CD4-positive, alpha-beta T cell (primary cell): Measurements from ENCODE around the gene ADNP2. TPM values are rescaled to one million over a fixed set of nuclear protein-coding genes. Genes with fewer than 3 reads are reported as not detected.

Source experiments
- ATAC-seq: fragments of 200-7000 bp; cut with Tn5 transposase; one replicate; pipeline ENCODE4 v1.10.0; 2022; ENCODE audit warnings: mild to moderate bottlenecking; ENCODE audit not compliant: poor library complexity
- CTCF ChIA-PET: fragments of 350-600 bp; sonication (Branson Sonifier 250); formaldehyde crosslinking; loops from one replicate; lab custom pipeline; 2021; ENCODE audit warnings: antibody characterized with exemption, inconsistent platforms; lab: Charles Lee
- POLR2A ChIA-PET: fragments of 350-600 bp; sonication (Branson Sonifier 250); formaldehyde crosslinking; loops from one replicate; lab custom pipeline; 2021; ENCODE audit warnings: antibody characterized with exemption, inconsistent platforms; lab: Charles Lee
- DNase-seq, 14 experiments: peaks; one replicate each; pipeline ENCODE4 v3.0.0-alpha.2; 2013 to 2020; ENCODE audit warnings: mixed read lengths in 2 of 14
- H3K27ac ChIP-seq, 2 donors: one replicate each; pipeline versions ENCODE4 v1.5.1 to v1.7.0; 2013; ENCODE audit warnings: low read length in 2 of 2, low read depth in 1 of 2, mild to moderate bottlenecking in 1 of 2
- H3K27me3 ChIP-seq, 2 experiments: 1 replicate in 1 of 2; 2 replicates in 1 of 2; pipeline versions ENCODE4 v1.6.1 to v1.7.0; 2013; ENCODE audit warnings: low read length in 2 of 2, control low read depth in 1 of 2, mild to moderate bottlenecking in 1 of 2, moderate library complexity in 1 of 2; ENCODE audit not compliant: insufficient read depth in 2 of 2, control insufficient read depth in 1 of 2
- H3K36me3 ChIP-seq: one replicate; pipeline ENCODE4 v1.6.1; 2013; ENCODE audit warnings: low read length, control low read depth; ENCODE audit not compliant: insufficient read depth
- H3K4me1 ChIP-seq: one replicate; pipeline ENCODE4 v1.6.1; 2013; ENCODE audit warnings: low read length, control low read depth; ENCODE audit not compliant: insufficient read depth
- H3K4me3 ChIP-seq: one replicate; pipeline ENCODE4 v1.5.1; 2013; ENCODE audit warnings: mild to moderate bottlenecking, low read length, moderate library complexity
- H3K9me3 ChIP-seq, 2 experiments: 1 replicate in 1 of 2; 2 replicates in 1 of 2; pipeline versions ENCODE4 v1.6.1 to v1.7.0; 2013; ENCODE audit warnings: low read length in 2 of 2, mild to moderate bottlenecking in 2 of 2, control low read depth in 1 of 2, moderate library complexity in 1 of 2; ENCODE audit not compliant: control insufficient read depth in 1 of 2, insufficient read depth in 1 of 2
- H3K27ac Mint-ChIP-seq: one replicate; pipeline ENCODE4 v1.8.0; 2020; ENCODE audit warnings: mixed read lengths
- H3K27me3 Mint-ChIP-seq: one replicate; pipeline ENCODE4 v1.8.0; 2021; ENCODE audit warnings: mixed read lengths
- H3K36me3 Mint-ChIP-seq: one replicate; pipeline ENCODE4 v1.8.0; 2021; ENCODE audit warnings: low read depth, mixed read lengths
- H3K4me1 Mint-ChIP-seq: one replicate; pipeline ENCODE4 v1.8.0; 2021; ENCODE audit warnings: low read depth, mixed read lengths
- H3K4me3 Mint-ChIP-seq: one replicate; pipeline ENCODE4 v1.8.0; 2020; ENCODE audit warnings: mild to moderate bottlenecking, mixed read lengths
- H3K9me3 Mint-ChIP-seq: one replicate; pipeline ENCODE4 v1.8.0; 2020; ENCODE audit warnings: mixed read lengths
- CTCF ChIP-seq: fragments of 200-600 bp; IDR thresholded peaks from one replicate; pipeline ENCODE4 v1.8.0; 2022; ENCODE audit warnings: antibody characterized with exemption, mild to moderate bottlenecking
- intact Hi-C, 2 experiments: fragments of 100-400 bp; cut with DNase I in 1 of 2; cut with micrococcal nuclease in 1 of 2; formaldehyde crosslinking; loops; one replicate each; pipeline versions ENCODE4 v1.15.1 to v1.9.0; 2023 to 2025; cut with DNase I, micrococcal nuclease
- total RNA-seq, 174 experiments: library from RNA in 2 of 174; stranded (reverse) in 2 of 174; gene quantifications; one replicate each; pipeline ENCODE4 v1.2.3 and lab custom pipeline; 2021 to 2026

The ADNP2 gene
- total RNA-seq, 2 experiments from 2014 or later = 61.0 to 61.5 TPM

- H3K4me1 Mint-ChIP-seq = peaks cover 45% of the 10 kb centered on the region
- no peak overlapping the region for H3K4me3 Mint-ChIP-seq
- H3K4me3 ChIP-seq = no peak overlapping the region
- H3K27ac ChIP-seq = no peak overlapping the region
- peaks cover 3% of the 10 kb centered on the region for H3K4me1 ChIP-seq
- H3K9me3 Mint-ChIP-seq = no peaks in the 10 kb centered on the region
- no peaks in the 10 kb centered on the region for H3K9me3 ChIP-seq
- CTCF ChIA-PET = no interaction called here
- no peak for TF ChIP-seq CTCF
- H3K36me3 ChIP-seq = peaks cover 33% of the 10 kb centered on the region
- no peaks in the 10 kb centered on the region for H3K27me3 ChIP-seq
- ATAC-seq = no peak
- H3K27me3 Mint-ChIP-seq = no peaks in the 10 kb centered on the region
- intact Hi-C loops = no loop called here
- DNase-seq = no peak
- POLR2A ChIA-PET = no interaction called here
- H3K36me3 Mint-ChIP-seq = peaks cover 72% of the 10 kb centered on the region
- no peak overlapping the region for H3K27ac Mint-ChIP-seq
These were observed 11.9 kb downstream of the ADNP2 start for GRCh38 chr18:80120932-80121331.

GRCh38 chr18:80124131-80124530, 15.1 kb downstream of the ADNP2 start:
- intact Hi-C loops = no loop called here
- ChIA-PET CTCF (no interaction called here), POLR2A (no interaction called here)
- peaks cover 20% of the 10 kb centered on the region for H3K36me3 ChIP-seq
- H3K4me3 ChIP-seq = no peak overlapping the region
- no peaks in the 10 kb centered on the region for H3K27me3 Mint-ChIP-seq
- H3K9me3 Mint-ChIP-seq = no peaks in the 10 kb centered on the region
- no peak overlapping the region for H3K27ac ChIP-seq
- H3K36me3 Mint-ChIP-seq = peaks cover 61% of the 10 kb centered on the region
- DNase-seq (no peak), ATAC-seq (no peak)
- no peak overlapping the region for H3K4me3 Mint-ChIP-seq
- H3K9me3 ChIP-seq = no peaks in the 10 kb centered on the region
- no peak for TF ChIP-seq CTCF
- no peaks in the 10 kb centered on the region for H3K27me3 ChIP-seq
- H3K4me1 Mint-ChIP-seq = peaks cover 50% of the 10 kb centered on the region
- no peaks in the 10 kb centered on the region for H3K4me1 ChIP-seq
- no peak overlapping the region for H3K27ac Mint-ChIP-seq

GRCh38 chr18:80126797-80127196, 17.7 kb downstream of the ADNP2 start:
- Histone ChIP-seq H3K27me3 (no peaks in the 10 kb centered on the region), H3K4me3 (no peak overlapping the region), H3K27ac (no peak overlapping the region), H3K4me1 (no peaks in the 10 kb centered on the region), H3K36me3 (peaks cover 12% of the 10 kb centered on the region), H3K9me3 (no peaks in the 10 kb centered on the region)
- ChIA-PET CTCF (no interaction called here), POLR2A (no interaction called here)
- H3K9me3 Mint-ChIP-seq = no peaks in the 10 kb centered on the region
- DNase-seq = peak in 1 of 14 experiments; percentile 41
- intact Hi-C loops = loop anchor here in 1 of 2 experiments (1.0 kb wide), 1 partner anchor 9 kb away; no protein-coding TSS in a partner anchor
- peak overlapping the region; percentile 17 for H3K4me3 Mint-ChIP-seq
- no peaks in the 10 kb centered on the region for H3K27me3 Mint-ChIP-seq
- ATAC-seq = peak; percentile 68
- no peak for TF ChIP-seq CTCF
- peaks cover 62% of the 10 kb centered on the region for H3K36me3 Mint-ChIP-seq
- no peak overlapping the region for H3K27ac Mint-ChIP-seq
- H3K4me1 Mint-ChIP-seq = peaks cover 70% of the 10 kb centered on the region
